Measurements from ENCODE around the gene ATP2B2.

The ATP2B2 gene

DNA sequence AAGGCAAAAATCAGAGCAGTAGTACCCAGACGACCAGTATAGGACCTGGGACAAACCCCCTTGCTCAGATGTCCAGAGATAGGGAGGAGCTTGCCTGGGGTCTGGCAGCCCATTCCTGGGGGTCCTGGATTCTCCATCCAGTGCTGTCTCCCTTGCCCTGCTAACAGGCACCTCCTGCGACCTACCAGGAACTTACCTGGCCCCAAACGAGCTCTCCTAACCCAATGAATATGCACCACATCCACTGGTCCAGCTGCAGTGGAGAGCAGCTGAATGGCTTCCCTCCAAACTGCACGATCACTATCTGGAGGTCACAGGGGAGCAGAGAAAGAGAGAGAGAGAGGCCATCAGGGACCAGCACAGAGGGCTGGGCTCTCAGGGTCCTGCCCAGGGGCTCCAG, 165.3 kb downstream of the ATP2B2 start:
- Histone ChIP-seq H3K27ac (ENCODE audit: low read length) (no peak overlapping the region), H3K27me3 (ENCODE audit: insufficient read depth, low read length, poor library complexity) (no peaks in the 10 kb centered on the region)
- TF ChIP-seq EZH2 (IDR thresholded peaks at IDR 0.05; ENCODE audit: borderline replicate concordance, low read depth, low read length, severe bottlenecking) = no peak
- TF ChIP-seq, protein P1, sequence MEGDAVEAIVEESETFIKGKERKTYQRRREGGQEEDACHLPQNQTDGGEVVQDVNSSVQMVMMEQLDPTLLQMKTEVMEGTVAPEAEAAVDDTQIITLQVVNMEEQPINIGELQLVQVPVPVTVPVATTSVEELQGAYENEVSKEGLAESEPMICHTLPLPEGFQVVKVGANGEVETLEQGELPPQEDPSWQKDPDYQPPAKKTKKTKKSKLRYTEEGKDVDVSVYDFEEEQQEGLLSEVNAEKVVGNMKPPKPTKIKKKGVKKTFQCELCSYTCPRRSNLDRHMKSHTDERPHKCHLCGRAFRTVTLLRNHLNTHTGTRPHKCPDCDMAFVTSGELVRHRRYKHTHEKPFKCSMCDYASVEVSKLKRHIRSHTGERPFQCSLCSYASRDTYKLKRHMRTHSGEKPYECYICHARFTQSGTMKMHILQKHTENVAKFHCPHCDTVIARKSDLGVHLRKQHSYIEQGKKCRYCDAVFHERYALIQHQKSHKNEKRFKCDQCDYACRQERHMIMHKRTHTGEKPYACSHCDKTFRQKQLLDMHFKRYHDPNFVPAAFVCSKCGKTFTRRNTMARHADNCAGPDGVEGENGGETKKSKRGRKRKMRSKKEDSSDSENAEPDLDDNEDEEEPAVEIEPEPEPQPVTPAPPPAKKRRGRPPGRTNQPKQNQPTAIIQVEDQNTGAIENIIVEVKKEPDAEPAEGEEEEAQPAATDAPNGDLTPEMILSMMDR (IDR thresholded peaks at IDR 0.05; ENCODE audit: borderline replicate concordance, extremely low read depth, low read length, poor library complexity, severe bottlenecking) = no peak

DNA sequence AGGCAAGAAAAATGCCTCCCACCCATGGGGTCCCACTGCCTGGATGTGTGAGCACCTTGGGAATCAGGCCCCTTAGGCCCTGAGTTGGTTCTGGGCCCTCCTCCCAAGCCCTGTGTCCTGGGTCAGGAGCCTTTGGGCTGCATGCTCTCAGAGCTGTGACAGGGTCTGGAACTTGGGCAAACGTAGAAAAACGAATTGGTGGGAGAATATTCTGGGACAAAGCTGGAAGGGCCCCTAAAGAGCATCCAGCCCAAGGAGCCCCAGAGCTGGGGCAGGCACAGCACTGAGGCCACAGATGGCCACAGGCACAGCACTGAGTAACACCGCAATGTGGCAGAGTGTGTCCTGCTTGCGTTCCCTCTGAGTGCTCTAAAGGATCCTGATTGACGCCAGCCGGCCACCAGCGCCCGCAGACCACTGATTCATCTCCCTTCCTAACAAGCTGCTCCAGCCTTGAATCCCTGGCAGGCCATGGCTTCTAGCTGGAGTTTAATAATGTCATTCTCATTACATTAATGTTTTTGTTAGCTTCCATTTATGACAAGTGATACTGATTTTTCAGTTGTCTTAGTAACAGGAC, 165.9 kb downstream of the ATP2B2 start:
- Histone ChIP-seq H3K27me3 (ENCODE audit: insufficient read depth, low read length, poor library complexity) (no peaks in the 10 kb centered on the region), H3K79me2 (ENCODE audit: insufficient read depth, low read length) (no peaks in the 10 kb centered on the region), H3K4me2 (ENCODE audit: insufficient read depth, low read length) (no peak overlapping the region)

More for the DNA sequence above, 165.3 kb downstream of the ATP2B2 start:
- Histone ChIP-seq H3K4me2 (ENCODE audit: insufficient read depth, low read length) (no peak overlapping the region), H3K79me2 (ENCODE audit: insufficient read depth, low read length) (no peaks in the 10 kb centered on the region), H2AFZ (ENCODE audit: low read depth, low read length) (no peak overlapping the region), H3K4me3 (ENCODE audit: low read depth in 1 of 2, low read length in 2 of 2) (no peak overlapping the region), H3K9ac (ENCODE audit: low read depth, low read length) (no peak overlapping the region), H4K20me1 (ENCODE audit: insufficient read depth, low read length) (no peaks in the 10 kb centered on the region; the same call in 1 of the 2 replicates), H3K9me3 (ENCODE audit: insufficient read depth, low read length, severe bottlenecking) (no peaks in the 10 kb centered on the region), H3K36me3 (ENCODE audit: insufficient read depth, low read length) (no peaks in the 10 kb centered on the region), H3K4me1 (ENCODE audit: insufficient read depth, low read length) (no peaks in the 10 kb centered on the region)
- DNase-seq (no peak), ATAC-seq (ENCODE audit: insufficient read depth, low read depth) (no peak)

GRCh38 chr3:10338591-10339353, 166.6 kb downstream of the ATP2B2 start:
- no peak overlapping the region for H3K27ac ChIP-seq (ENCODE audit: low read length)
- no peaks in the 10 kb centered on the region for H3K79me2 ChIP-seq (ENCODE audit: insufficient read depth, low read length)
- H3K4me1 ChIP-seq (ENCODE audit: insufficient read depth, low read length) = no peaks in the 10 kb centered on the region
- no peak overlapping the region for H3K4me3 ChIP-seq (ENCODE audit: low read depth in 1 of 2, low read length in 2 of 2)
- no peak overlapping the region for H3K9ac ChIP-seq (ENCODE audit: low read depth, low read length)
- DNase-seq (no peak), ATAC-seq (ENCODE audit: insufficient read depth, low read depth) (no peak)
- TF ChIP-seq, protein P1 (IDR thresholded peaks at IDR 0.05; ENCODE audit: borderline replicate concordance, extremely low read depth, low read length, poor library complexity, severe bottlenecking) = no peak
- no peak for TF ChIP-seq EZH2 (IDR thresholded peaks at IDR 0.05; ENCODE audit: borderline replicate concordance, low read depth, low read length, severe bottlenecking)
- no peaks in the 10 kb centered on the region for H3K36me3 ChIP-seq (ENCODE audit: insufficient read depth, low read length)
- H4K20me1 ChIP-seq (ENCODE audit: insufficient read depth, low read length) = no peaks in the 10 kb centered on the region; the same call in 1 of the 2 replicates
- no peak overlapping the region for H2AFZ ChIP-seq (ENCODE audit: low read depth, low read length)
- no peaks in the 10 kb centered on the region for H3K27me3 ChIP-seq (ENCODE audit: insufficient read depth, low read length, poor library complexity)
- H3K9me3 ChIP-seq (ENCODE audit: insufficient read depth, low read length, severe bottlenecking) = no peaks in the 10 kb centered on the region
- no peak overlapping the region for H3K4me2 ChIP-seq (ENCODE audit: insufficient read depth, low read length)

More for the DNA sequence above, 165.9 kb downstream of the ATP2B2 start:
- TF ChIP-seq EZH2 (IDR thresholded peaks at IDR 0.05; ENCODE audit: borderline replicate concordance, low read depth, low read length, severe bottlenecking) = no peak
- TF ChIP-seq, protein P1 (IDR thresholded peaks at IDR 0.05; ENCODE audit: borderline replicate concordance, extremely low read depth, low read length, poor library complexity, severe bottlenecking) = no peak
- no peak for ATAC-seq (ENCODE audit: insufficient read depth, low read depth)
- H3K4me1 ChIP-seq (ENCODE audit: insufficient read depth, low read length) = no peaks in the 10 kb centered on the region
- H3K27ac ChIP-seq (ENCODE audit: low read length) = no peak overlapping the region
- H3K36me3 ChIP-seq (ENCODE audit: insufficient read depth, low read length) = no peaks in the 10 kb centered on the region
- no peak for DNase-seq
- no peak overlapping the region for H3K9ac ChIP-seq (ENCODE audit: low read depth, low read length)
- no peaks in the 10 kb centered on the region for H3K9me3 ChIP-seq (ENCODE audit: insufficient read depth, low read length, severe bottlenecking)
- no peaks in the 10 kb centered on the region; the same call in 1 of the 2 replicates for H4K20me1 ChIP-seq (ENCODE audit: insufficient read depth, low read length)
- no peak overlapping the region for H2AFZ ChIP-seq (ENCODE audit: low read depth, low read length)
- H3K4me3 ChIP-seq (ENCODE audit: low read depth in 1 of 2, low read length in 2 of 2) = no peak overlapping the region
